Tibial artery (tissue), 4 donors: ENCODE measurements around the gene MUC5AC.

Source experiments
- DNase-seq, 2 donors: peaks; one replicate each; pipeline ENCODE4 v3.0.0-alpha.2; 2019
- H3K27ac ChIP-seq, 2 donors: fragments of 200-600 bp; sonication (generic) in 1 of 2; 1 replicate in 1 of 2; 2 replicates in 1 of 2; pipeline ENCODE4 v1.5.1; 2018 to 2019; ENCODE audit warnings: mild to moderate bottlenecking in 1 of 2
- H3K27me3 ChIP-seq, 2 donors: fragments of 200-600 bp; sonication (generic) in 1 of 2; one replicate each; pipeline versions ENCODE4 v1.5.1 to v1.6.0; 2016 to 2019
- H3K36me3 ChIP-seq, 3 donors: fragments of 200-600 bp; sonication (generic) in 2 of 3; one replicate each; pipeline ENCODE4 v1.5.1; 2016 to 2019; ENCODE audit warnings: mild to moderate bottlenecking in 2 of 3
- H3K4me1 ChIP-seq, 4 donors: fragments of 200-600 bp; sonication (generic) in 2 of 4; 1 replicate in 3 of 4; 2 replicates in 1 of 4; pipeline ENCODE4 v1.5.1; 2016 to 2019
- H3K4me3 ChIP-seq, 2 donors: fragments of 200-600 bp; sonication (generic) in 1 of 2; 1 replicate in 1 of 2; 2 replicates in 1 of 2; pipeline ENCODE4 v1.5.1; 2018 to 2019; ENCODE audit warnings: mild to moderate bottlenecking in 2 of 2
- H3K9me3 ChIP-seq, 3 donors: fragments of 200-600 bp; sonication (generic) in 1 of 3; one replicate each; pipeline ENCODE4 v1.5.1; 2016 to 2019
- intact Hi-C: fragments of 100-400 bp; cut with DNase I; formaldehyde crosslinking; loops from one replicate; pipeline ENCODE4 v1.15.0; 2023; ENCODE audit warnings: low total_unique reads
- TF ChIP-seq, protein P1 (sequence below), 2 experiments: fragments of 200-600 bp in 1 of 2; fragments of 450-650 bp in 1 of 2; IDR thresholded peaks; one replicate each; pipeline ENCODE4 v1.5.1; 2017 to 2019; ENCODE audit warnings: antibody characterized with exemption in 2 of 2, mild to moderate bottlenecking in 1 of 2, moderate library complexity in 1 of 2

Gene MUC5AC

DNA sequence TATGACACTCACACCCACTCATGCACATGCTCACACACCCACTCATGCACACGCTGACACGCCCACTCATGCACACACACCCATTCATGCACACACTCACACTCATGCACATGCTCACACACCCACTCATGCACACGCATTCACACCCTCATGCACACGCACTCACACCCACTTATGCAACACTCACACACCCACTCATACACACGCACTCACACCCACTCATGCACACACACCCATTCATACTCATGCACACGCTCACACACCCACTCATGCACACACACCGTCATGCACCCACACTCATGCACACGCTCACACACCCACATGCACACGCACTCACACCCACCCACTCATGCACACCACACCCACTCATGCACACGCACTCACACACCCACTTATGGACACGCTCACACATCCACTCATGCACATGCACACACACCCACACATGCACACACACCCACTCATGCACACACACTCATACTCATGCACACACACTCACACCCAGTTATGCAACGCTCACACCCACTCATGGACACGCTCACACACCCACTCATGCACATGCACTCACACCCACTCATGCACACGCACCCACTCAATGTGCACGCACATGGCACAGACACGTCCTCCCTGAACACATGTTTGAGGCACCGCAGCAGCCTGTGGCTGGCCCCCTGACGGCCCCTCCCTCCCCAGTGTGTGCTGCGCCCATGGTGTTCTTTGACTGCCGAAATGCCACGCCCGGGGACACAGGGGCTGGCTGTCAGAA, 17.9 kb downstream of the MUC5AC start:
- Histone ChIP-seq H3K9me3 (no peaks in the 10 kb centered on the region), H3K4me1 (no peaks in the 10 kb centered on the region), H3K36me3 (no peaks in the 10 kb centered on the region), H3K4me3 (no peak overlapping the region), H3K27me3 (peaks cover 0 to 29% of the 10 kb centered on the region in 2 donors), H3K27ac (no peak overlapping the region)
- TF ChIP-seq, protein P1, sequence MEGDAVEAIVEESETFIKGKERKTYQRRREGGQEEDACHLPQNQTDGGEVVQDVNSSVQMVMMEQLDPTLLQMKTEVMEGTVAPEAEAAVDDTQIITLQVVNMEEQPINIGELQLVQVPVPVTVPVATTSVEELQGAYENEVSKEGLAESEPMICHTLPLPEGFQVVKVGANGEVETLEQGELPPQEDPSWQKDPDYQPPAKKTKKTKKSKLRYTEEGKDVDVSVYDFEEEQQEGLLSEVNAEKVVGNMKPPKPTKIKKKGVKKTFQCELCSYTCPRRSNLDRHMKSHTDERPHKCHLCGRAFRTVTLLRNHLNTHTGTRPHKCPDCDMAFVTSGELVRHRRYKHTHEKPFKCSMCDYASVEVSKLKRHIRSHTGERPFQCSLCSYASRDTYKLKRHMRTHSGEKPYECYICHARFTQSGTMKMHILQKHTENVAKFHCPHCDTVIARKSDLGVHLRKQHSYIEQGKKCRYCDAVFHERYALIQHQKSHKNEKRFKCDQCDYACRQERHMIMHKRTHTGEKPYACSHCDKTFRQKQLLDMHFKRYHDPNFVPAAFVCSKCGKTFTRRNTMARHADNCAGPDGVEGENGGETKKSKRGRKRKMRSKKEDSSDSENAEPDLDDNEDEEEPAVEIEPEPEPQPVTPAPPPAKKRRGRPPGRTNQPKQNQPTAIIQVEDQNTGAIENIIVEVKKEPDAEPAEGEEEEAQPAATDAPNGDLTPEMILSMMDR (IDR thresholded peaks at IDR 0.05) = no peak
- no peak for DNase-seq
- intact Hi-C loops = no loop called here

DNA sequence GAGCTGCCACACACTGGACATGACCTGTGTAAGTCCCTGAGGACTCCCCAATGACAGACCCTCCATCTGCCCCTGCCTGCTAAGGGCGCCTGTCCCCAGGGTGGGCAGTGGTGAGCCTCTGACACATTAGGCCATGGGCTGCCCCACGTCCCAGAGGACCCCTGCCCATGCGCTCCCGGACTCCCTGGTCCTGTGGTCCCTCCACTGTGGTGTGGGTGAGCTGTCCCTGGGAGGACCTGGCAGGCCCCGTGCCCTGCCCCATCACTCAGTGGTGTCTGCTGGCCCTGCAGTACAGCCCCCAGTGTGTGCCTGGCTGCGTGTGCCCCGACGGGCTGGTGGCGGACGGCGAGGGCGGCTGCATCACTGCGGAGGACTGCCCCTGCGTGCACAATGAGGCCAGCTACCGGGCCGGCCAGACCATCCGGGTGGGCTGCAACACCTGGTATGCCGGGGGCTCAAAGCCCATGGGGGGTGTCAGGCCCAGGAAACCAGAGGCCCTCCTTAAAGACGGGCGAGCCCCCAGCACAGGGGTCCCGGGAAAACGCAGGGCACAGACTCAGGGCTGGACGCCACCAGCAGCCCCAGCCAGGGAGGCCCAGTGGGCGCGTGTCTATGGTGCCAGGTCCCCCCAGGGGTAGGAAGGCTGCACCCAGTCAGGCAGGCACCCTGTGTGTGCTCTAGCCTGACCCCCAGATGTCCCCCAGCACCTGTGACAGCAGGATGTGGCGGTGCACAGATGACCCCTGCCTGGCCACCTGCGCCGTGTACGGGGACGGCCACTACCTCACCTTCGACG, 18.7 kb downstream of the MUC5AC start:
- Histone ChIP-seq H3K9me3 (no peaks in the 10 kb centered on the region), H3K36me3 (no peaks in the 10 kb centered on the region), H3K4me1 (no peaks in the 10 kb centered on the region), H3K4me3 (no peak overlapping the region), H3K27ac (no peak overlapping the region), H3K27me3 (peaks cover 0 to 36% of the 10 kb centered on the region in 2 donors)
- no peak for DNase-seq
- intact Hi-C loops = no loop called here
- TF ChIP-seq, protein P1 (IDR thresholded peaks at IDR 0.05) = no peak

DNA sequence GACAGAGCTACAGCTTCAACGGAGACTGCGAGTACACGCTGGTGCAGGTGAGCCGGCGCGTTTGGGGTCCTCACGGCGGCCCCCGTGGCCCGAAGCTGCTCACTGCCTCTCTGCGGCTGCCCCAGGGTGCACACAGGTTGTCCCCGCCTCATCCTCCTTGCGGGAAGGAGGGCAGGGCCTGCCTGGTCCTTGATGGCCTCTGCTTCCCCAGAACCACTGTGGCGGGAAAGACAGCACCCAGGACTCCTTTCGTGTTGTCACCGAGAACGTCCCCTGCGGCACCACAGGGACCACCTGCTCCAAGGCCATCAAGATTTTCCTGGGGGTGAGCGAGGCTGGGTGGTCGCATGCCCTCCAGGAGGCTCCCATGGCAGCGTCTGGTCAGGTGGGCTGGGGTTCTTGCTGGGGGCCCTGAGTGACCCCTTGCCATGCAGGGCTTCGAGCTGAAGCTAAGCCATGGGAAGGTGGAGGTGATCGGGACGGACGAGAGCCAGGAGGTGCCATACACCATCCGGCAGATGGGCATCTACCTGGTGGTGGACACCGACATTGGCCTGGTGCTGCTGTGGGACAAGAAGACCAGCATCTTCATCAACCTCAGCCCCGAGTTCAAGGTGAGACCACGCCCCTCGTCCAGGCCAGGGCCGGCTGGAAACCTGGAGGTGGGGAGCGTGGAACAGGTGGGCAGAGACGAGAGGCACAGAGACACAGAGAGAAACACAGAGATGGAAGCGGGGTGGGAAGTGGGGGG, 19.4 kb downstream of the MUC5AC start:
- no peak overlapping the region for H3K27ac ChIP-seq
- no peaks in the 10 kb centered on the region for H3K9me3 ChIP-seq
- TF ChIP-seq, protein P1 (IDR thresholded peaks at IDR 0.05) = no peak
- H3K27me3 ChIP-seq = peaks cover 0 to 40% of the 10 kb centered on the region in 2 donors
- intact Hi-C loops = no loop called here
- H3K4me3 ChIP-seq = no peak overlapping the region
- no peaks in the 10 kb centered on the region for H3K36me3 ChIP-seq
- no peaks in the 10 kb centered on the region for H3K4me1 ChIP-seq
- no peak for DNase-seq

DNA sequence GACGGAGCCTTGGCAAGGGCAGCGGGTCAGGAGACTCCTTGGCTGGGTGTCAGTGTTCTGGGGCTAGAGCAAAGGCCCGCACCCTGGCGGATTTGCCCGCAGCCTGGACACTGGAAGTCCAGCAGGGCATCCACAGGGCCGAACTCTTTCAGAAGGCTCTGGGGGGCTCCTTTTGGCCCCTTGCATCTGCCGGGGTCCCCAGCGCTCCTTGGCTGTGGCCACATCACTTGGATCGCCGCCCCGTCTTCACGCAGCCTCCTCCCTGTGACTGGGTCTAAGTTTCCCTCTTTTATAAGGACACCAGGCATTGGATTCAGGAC, 20.0 kb downstream of the MUC5AC start:
- Histone ChIP-seq H3K4me1 (no peaks in the 10 kb centered on the region), H3K27me3 (peaks cover 0 to 40% of the 10 kb centered on the region in 2 donors), H3K4me3 (no peak overlapping the region), H3K9me3 (no peaks in the 10 kb centered on the region), H3K27ac (no peak overlapping the region), H3K36me3 (no peaks in the 10 kb centered on the region)
- intact Hi-C loops = no loop called here
- TF ChIP-seq, protein P1 (IDR thresholded peaks at IDR 0.05) = no peak
- DNase-seq = no peak

DNA sequence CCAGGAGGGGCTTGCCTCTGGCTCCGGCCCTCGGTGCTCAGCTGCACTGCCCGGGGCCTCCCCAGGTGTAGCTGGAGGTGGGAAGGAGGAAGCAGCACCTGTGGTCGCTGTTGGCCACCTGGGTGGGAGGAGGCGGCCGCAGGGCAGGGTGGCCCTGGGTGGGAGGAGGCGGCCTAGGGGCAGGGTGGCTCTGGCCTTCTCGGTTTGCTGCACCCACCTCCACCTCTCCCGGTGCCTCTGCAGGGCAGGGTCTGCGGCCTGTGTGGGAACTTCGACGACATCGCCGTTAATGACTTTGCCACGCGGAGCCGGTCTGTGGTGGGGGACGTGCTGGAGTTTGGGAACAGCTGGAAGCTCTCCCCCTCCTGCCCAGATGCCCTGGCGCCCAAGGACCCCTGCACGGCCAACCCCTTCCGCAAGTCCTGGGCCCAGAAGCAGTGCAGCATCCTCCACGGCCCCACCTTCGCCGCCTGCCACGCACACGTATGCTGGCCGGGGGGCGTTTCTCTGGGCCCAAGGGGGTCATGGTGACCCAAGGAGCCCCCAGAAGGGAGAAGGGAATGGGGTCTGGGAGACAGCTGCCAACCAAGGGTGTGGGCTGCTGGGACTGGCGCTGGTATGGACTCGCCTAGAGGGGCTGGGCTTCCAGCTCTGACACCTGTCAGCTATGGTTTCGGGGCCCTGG, 20.6 kb downstream of the MUC5AC start:
- H3K4me3 ChIP-seq = no peak overlapping the region
- H3K36me3 ChIP-seq = no peaks in the 10 kb centered on the region
- no peak overlapping the region for H3K27ac ChIP-seq
- H3K9me3 ChIP-seq = no peaks in the 10 kb centered on the region
- intact Hi-C loops = no loop called here
- H3K4me1 ChIP-seq = no peaks in the 10 kb centered on the region
- peaks cover 0 to 40% of the 10 kb centered on the region in 2 donors for H3K27me3 ChIP-seq
- TF ChIP-seq, protein P1 (IDR thresholded peaks at IDR 0.05) = no peak
- DNase-seq = no peak
